GM23248 (cell line): Measurements from ENCODE around the gene KRT82.

Source experiments
- EZH2 ChIP-seq: fragments of 200-600 bp; sonication (generic); IDR thresholded peaks from 2 replicates; pipeline ENCODE4 v1.6.1; 2018; ENCODE audit warnings: antibody characterized with exemption, mild to moderate bottlenecking; ENCODE audit not compliant: insufficient read depth, poor library complexity, severe bottlenecking
- EZH2phosphoT487 ChIP-seq: fragments of 200-600 bp; sonication (generic); IDR thresholded peaks from 2 replicates; pipeline ENCODE4 v1.6.1; 2018; ENCODE audit warnings: antibody characterized with exemption, moderate library complexity, mild to moderate bottlenecking, low read depth; ENCODE audit not compliant: insufficient read depth

DNA sequence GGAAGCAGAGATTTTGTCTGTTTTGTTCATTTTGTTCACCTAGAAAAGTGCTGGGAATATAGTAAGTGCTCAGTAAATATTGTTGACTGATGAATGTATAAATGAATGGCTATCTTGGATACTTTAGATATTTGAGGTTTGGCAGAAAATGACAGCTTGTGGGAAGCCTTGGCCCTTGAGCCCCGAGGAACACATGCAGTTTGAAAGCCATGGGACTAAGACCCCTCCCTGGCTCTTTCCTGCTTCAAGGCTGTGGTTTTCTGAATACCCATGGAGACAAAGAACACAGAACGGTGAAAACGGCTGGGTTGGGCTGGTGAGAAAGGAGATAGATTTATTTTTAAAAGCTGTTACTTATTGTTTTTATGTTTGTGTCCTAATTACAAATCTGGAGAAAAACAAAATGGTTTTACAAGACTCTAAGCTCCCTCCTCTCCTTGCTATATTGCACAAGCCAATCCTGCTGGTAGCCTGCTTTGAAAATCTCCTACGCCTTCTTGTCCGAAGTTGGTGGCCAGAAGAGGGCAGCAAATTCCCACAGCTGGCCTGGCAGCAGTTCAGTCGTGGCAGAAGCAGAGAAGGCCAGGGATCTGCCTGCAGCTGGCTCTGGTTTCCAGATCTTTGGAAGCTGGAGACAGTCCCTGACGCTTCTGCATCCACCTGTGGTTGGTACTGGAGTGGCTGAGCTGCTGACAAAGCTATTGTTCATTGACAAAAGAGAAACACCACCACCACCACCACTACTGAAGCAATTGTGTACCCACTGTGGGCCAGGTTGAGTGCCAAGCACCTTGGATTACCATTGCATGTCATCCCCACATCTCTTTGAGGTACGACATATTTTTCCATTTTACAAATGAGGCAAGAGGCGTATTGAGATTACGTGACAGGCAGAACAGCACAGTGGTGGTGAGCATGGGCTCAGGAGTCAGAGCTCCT, 33.6 kb downstream of the KRT82 start:
- TF ChIP-seq EZH2 (no peak), EZH2phosphoT487 (no peak)
